ENCODE results near the gene CLDN19.
"Not testable (repeated sequence)": the region's sequence is repeated elsewhere in the genome, so short reads cannot be mapped to it uniquely, and the experiment has no call there.

CLDN19 gene

DNA sequence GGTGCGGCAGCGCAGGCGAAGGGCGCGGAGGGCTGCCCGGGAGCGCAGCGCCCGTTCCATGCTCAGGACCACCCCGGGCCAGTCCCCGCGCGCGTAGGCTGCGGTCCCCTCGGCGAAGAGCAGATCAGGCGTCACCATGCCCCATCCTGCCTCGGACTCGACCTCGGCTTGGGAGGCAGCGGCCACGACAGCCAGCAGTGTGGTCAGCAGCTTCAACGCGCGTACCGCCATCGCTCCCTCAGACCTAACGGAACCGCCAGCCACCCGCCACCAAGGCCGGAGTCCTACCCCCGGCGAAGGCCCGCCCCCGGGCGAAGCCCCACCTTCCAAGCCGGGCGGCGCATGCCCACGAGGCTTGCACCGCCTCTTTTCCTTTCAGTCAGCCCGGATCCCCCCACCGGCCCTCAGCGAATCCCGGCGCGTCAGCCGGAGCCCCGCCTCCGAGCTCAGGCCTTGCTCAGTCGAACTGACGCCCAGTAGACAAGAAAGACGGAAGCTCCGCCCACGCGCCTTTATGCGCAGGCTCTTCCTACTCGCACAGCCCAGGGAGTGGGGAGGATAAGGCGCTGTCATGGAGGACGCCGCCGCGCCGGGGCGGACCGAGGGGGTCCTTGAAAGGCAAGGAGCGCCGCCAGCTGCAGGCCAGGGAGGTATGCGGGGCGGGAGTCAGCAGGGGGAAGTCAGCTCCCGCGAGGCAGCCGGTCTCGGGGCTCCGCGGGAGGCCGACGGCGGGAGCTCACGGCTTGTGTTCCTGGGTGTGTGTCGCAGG is 26.9 kb upstream of the CLDN19 start, which contains the start of the genes C1orf50 and P3H1:
Gene C1orf50, plus strand, starts transcription at position 509 of the 769 bp plus-strand sequence. Its CDS starts 63 bp downstream, at position 572.
Gene P3H1, minus strand, starts transcription at position 288 of the 769 bp plus-strand sequence. Its CDS starts 57 bp downstream, at position 231.
- Mint-ChIP-seq H3K4me1 (peaks cover 34% of the 10 kb centered on the region), H3K9me3 (no peaks in the 10 kb centered on the region), H3K36me3 (peaks cover 8% of the 10 kb centered on the region), H3K27ac (peak within 1 kb of the TSS; percentile 91), H3K4me3 (peak within 1 kb of the TSS; percentile 97), H3K27me3 (no peaks in the 10 kb centered on the region)

DNA sequence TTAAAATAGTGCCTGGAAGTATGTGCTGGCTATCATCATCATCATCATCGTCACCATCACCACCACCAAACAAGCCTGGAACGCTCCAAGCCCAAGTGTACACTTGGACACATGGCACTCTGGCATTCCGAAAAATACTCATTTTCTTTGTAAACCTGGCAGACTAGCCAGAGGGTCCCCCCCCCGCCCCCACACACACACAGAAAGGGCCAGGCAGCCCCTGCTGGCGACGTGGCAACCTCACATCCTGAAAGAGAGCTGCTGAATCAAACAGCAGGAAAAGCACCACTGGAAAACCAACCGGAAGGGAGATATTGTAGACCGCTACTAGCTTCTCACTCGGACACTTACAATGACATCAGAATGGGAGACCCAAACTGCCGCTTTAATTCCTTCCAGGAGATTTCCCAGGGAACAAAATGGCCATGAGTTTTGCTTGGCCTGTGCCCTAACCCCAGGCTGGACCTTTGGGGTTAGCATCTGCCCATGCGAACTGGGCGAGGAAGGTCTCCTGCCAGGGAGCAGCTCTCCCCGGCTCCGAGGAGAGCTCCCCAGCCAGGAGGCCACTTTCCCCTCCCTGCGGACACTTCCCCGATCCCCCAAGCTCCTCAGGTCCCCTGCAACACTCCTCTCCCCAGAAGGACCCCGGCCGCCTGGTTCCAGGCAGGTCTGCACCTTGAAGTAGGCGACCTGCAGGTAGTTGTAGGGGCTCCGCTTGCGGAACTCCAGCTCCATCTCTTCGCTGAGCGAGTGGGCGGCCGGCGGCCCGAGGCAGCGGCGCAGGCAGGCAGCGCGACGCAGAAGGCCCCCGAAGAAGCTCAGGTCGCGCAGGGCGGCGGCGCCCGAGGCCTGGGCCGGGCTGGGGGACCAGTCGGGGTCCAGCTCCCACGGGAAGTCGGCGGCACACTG is 26.1 kb upstream of the CLDN19 start:
- H3K36me3 Mint-ChIP-seq, result peaks cover 8% of the 10 kb centered on the region
- H3K27ac Mint-ChIP-seq, result no peak overlapping the region

DNA sequence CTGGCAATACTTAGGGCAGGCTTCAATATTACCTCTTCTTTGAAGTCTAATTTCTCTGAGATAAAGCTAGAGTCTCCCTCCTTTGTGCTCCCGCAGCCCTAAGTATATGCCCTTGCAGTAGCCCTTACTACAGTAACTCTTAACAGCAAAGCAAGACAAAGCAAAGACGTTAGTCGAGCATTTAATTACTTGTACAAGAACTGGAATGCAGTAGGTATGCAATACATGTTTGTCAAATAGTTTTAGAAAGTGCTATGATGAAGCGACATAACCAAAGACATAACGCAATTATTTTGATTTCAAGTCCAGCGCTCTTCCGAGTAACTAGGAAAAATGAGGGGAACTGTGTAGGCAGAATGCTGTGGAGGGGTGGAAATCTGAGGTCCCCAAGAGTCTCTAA is 25.2 kb upstream of the CLDN19 start:
- no peaks in the 10 kb centered on the region for H3K9me3 Mint-ChIP-seq
- H3K4me1 Mint-ChIP-seq, result peaks cover 24% of the 10 kb centered on the region
- peaks cover 3% of the 10 kb centered on the region for H3K36me3 Mint-ChIP-seq
- no peak overlapping the region for H3K4me3 Mint-ChIP-seq
- H3K27ac Mint-ChIP-seq, result no peak overlapping the region
- no peaks in the 10 kb centered on the region for H3K27me3 Mint-ChIP-seq

More for the DNA sequence above, 26.1 kb upstream of the CLDN19 start:
- no peaks in the 10 kb centered on the region for H3K27me3 Mint-ChIP-seq
- no peak overlapping the region for H3K4me3 Mint-ChIP-seq
- H3K4me1 Mint-ChIP-seq, result peaks cover 32% of the 10 kb centered on the region
- no peaks in the 10 kb centered on the region for H3K9me3 Mint-ChIP-seq

DNA sequence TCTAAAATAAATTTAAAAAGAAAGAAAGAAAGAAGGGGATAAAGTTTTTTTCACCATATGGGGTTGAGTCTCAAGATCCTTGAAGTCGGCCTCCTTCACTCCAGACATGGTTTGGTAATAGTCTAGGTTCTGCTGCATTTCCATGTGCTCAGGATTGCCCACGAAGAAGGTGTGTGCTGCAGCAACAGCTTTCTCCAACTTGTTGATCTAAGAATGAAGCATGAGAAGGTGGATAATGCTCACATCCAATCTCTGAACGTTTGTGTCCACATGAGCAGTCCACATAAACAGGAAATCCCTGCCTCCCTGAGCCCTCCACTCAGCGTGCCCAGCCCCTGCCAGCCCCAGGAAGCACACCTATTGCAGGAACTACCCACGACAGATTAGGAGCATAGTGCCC is 22.2 kb upstream of the CLDN19 start:
- no peaks in the 10 kb centered on the region for H3K9me3 Mint-ChIP-seq
- no peaks in the 10 kb centered on the region for H3K36me3 Mint-ChIP-seq
- no peak overlapping the region for H3K27ac Mint-ChIP-seq
- peaks cover 4% of the 10 kb centered on the region for H3K4me1 Mint-ChIP-seq
- no peaks in the 10 kb centered on the region for H3K27me3 Mint-ChIP-seq
- no peak overlapping the region for H3K4me3 Mint-ChIP-seq

DNA sequence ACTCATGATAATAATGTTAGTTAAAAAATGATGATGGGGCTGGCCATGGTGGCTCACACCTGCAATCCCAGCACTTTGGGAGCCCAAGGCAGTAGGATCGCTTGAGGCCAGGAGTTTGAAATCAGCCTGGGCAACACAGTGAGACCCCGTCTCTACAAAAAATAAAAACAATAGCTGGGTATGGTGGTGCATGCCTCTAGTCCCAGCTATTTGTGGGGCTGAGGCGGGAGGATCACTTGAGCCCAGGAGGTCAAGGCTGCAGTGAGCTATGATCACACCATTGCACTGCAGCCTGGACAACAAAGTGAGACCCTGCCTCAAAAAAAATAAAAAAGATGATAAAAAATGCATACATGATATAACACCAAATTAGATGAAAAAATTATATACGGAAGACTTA is 21.5 kb upstream of the CLDN19 start:
- Mint-ChIP-seq H3K4me1 (peaks cover 7% of the 10 kb centered on the region), H3K27me3 (no peaks in the 10 kb centered on the region), H3K4me3 (no peak overlapping the region)

DNA sequence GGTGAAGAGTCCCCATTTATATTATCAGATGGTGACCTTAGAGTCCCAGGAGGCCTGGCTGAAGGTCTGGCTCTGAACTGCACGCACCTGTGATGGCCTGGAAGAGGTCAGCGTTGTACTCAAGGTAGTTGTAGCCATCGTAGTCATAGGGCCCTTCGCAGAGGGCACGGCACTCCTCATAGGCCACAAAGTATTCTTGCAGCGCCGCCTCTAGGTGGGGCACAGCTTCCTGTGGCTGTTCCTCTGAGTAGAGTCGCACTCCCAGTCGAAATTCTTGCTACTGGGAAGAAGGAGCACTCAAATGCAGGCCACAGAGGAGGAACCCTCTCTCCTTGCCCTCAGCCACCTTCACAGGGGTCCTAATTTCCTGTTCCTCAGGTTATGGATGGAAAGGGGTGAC is 19.1 kb upstream of the CLDN19 start:
- no peak overlapping the region for H3K27ac Mint-ChIP-seq
- H3K9me3 Mint-ChIP-seq, result no peaks in the 10 kb centered on the region
- H3K36me3 Mint-ChIP-seq, result peaks cover 12% of the 10 kb centered on the region
- H3K4me1 Mint-ChIP-seq, result peaks cover 7% of the 10 kb centered on the region
- no peak overlapping the region for H3K4me3 Mint-ChIP-seq
- H3K27me3 Mint-ChIP-seq, result no peaks in the 10 kb centered on the region

More for the DNA sequence above, 21.5 kb upstream of the CLDN19 start:
- H3K36me3 Mint-ChIP-seq, result peaks cover 4% of the 10 kb centered on the region
- no peak overlapping the region for H3K27ac Mint-ChIP-seq
- no peaks in the 10 kb centered on the region for H3K9me3 Mint-ChIP-seq

DNA sequence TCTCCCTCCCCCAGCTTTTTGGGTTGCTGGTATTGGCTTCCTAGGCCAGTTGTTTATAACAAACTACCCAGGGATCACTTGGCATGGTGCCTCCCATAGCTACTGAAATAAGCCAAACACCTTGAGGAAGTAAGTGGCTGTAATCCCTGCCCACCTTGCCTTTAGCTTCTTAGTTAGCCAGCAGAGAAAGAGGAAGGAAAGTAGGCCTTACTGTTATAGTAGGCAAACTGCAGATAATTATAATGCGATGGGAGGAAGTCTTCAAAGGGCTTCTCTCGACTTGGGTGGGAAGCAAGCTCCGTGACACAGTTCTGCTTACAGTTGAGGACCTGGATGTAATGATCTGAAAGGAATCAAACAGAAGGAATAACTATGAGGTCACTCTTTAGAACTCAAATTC is 18.6 kb upstream of the CLDN19 start:
- no peaks in the 10 kb centered on the region for H3K9me3 Mint-ChIP-seq
- no peak overlapping the region for H3K4me3 Mint-ChIP-seq
- peaks cover 15% of the 10 kb centered on the region for H3K36me3 Mint-ChIP-seq
- H3K27ac Mint-ChIP-seq, result no peak overlapping the region
- H3K4me1 Mint-ChIP-seq, result peaks cover 7% of the 10 kb centered on the region
- no peaks in the 10 kb centered on the region for H3K27me3 Mint-ChIP-seq

DNA sequence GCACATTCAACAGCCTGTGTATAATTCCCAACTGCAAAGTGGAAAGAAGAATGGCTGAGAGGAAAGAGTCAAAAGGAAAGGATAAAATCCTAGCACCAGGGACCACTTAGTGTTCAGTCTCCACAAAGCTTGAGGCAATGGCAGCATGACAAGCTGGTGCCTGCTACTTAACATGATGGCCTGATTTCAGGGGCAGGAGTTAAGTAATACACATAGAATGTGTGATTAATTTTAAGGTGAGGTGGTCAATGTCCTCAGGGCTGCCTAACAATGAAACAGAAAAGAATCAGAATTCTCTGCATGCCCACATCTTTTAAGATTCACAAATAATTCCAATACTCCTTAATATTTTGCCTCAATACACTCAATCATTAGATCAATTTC is 17.8 kb upstream of the CLDN19 start:
- Mint-ChIP-seq H3K27ac (no peak overlapping the region), H3K4me3 (no peak overlapping the region), H3K27me3 (no peaks in the 10 kb centered on the region), H3K9me3 (no peaks in the 10 kb centered on the region), H3K4me1 (peaks cover 7% of the 10 kb centered on the region), H3K36me3 (peaks cover 18% of the 10 kb centered on the region)

DNA sequence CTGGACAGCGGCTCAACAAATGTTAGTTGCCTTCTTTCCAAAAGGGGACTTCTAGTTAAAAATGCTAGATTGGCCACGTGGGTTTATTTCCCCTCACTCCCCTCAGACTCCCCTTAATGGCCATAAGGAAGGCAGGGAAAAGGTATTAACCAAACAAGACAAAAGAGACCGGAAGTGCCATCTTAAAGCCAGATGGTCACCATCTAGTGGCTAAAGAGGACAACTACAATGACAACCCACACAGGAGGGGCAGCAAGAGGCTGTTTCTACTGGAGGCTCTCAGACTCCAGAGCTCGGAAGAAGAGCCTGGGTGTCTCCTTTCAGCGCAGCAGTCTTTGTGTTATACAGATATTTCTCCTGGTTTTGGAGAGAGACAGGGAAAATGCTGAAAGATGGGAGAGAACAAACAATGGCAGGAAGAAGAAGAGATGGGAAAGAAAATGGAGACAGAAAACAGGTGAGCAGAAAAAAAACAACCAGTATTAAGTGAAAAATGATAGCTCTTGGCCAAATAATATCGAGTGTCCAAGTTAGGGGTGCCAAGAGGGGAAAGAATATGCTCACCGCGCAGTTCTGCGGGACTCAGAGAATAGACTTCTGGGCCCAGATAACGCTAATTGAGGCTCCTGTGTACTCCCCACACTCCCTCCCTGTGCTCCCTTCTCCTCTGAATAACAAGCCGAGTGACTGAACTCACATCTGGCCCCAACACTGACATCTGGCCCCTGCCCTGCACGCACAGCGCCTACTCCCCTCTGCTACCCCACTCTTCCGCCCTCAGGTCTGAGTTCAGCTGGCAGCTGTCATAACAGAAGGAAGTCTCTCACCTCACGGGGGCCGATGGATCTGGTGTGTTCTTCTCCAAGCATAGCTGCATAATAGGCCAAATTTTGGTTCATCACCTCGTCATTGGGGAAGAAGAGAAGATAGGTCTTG is 17.2 kb upstream of the CLDN19 start:
- Mint-ChIP-seq H3K9me3 (no peaks in the 10 kb centered on the region), H3K36me3 (peaks cover 21% of the 10 kb centered on the region), H3K4me3 (no peak overlapping the region), H3K27ac (peak overlapping the region; percentile 59), H3K4me1 (peaks cover 4% of the 10 kb centered on the region), H3K27me3 (no peaks in the 10 kb centered on the region)

DNA sequence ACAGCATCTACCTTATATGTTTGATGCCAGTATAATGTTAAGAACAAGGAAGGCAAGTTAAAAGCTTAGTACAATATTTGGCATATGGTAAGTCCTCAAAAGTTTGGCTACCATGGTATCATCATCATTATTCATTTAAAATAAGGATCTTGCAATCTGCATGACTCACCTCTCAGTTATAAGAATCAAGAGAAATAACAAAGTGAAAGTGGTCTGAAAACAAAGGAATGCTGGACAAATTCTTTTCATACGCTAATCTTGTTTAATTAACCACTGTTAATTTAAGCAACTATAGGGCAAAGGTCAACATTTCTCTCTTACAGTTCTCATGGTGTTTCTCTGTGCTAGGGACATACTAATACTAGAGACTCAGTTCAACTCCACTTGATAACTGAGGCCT is 13.0 kb upstream of the CLDN19 start:
- Mint-ChIP-seq H3K9me3 (no peaks in the 10 kb centered on the region), H3K4me3 (no peak overlapping the region), H3K36me3 (peaks cover 36% of the 10 kb centered on the region), H3K4me1 (peaks cover 4% of the 10 kb centered on the region), H3K27ac (no peak overlapping the region), H3K27me3 (no peaks in the 10 kb centered on the region)

DNA sequence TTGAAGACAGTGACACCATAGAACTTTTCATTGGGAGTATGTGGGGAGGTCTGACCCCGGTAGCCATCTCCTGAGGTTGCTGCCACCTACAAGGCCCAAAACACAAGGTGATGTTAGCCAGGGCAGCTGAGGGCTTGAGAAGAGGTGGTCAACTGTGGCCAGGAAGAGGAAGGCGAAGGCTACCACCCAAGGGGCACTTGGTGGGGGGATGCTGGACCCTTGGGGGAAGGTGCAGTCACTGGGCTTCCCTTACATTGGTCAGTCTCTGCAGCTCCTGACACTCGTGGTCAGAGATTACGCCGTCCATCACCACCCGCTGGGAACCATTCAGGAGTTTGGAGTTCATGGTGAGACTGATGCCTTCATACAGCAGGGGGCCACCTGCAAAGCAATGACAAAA is 12.2 kb upstream of the CLDN19 start:
- no peaks in the 10 kb centered on the region for H3K27me3 Mint-ChIP-seq
- no peaks in the 10 kb centered on the region for H3K9me3 Mint-ChIP-seq
- H3K4me1 Mint-ChIP-seq, result peaks cover 4% of the 10 kb centered on the region
- H3K27ac Mint-ChIP-seq, result no peak overlapping the region
- H3K4me3 Mint-ChIP-seq, result no peak overlapping the region
- H3K36me3 Mint-ChIP-seq, result peaks cover 36% of the 10 kb centered on the region

DNA sequence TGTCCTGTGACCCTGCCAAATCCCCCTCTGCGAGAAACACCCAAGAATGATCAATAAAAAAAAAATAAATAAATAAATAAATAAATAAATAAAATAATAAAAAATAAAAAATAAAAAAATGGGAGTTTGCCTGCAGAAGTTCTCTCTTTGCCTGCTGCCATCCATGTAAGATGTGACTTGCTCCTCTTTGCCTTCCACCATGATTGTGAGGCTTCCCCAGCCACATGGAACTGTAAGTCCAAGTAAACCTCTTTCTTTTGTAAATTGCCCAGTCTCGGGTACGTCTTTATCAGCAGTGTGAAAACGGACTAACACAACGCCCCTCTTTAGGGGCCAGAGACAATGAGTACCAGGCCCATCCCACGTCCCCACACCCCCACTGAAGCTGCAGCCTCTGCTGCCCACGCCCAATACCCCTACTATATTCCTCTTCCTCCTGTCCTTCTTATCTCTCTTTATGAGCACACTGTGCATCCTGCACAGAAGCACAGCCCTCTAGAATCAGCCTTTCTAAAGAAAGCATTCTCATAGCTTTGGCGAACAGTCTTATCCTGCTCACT is 11.6 kb upstream of the CLDN19 start:
- H3K36me3 Mint-ChIP-seq, result peaks cover 32% of the 10 kb centered on the region
- H3K4me1 Mint-ChIP-seq, H3K9me3 Mint-ChIP-seq, H3K4me3 Mint-ChIP-seq, H3K27me3 Mint-ChIP-seq, H3K27ac Mint-ChIP-seq: not testable (repeated sequence)

DNA sequence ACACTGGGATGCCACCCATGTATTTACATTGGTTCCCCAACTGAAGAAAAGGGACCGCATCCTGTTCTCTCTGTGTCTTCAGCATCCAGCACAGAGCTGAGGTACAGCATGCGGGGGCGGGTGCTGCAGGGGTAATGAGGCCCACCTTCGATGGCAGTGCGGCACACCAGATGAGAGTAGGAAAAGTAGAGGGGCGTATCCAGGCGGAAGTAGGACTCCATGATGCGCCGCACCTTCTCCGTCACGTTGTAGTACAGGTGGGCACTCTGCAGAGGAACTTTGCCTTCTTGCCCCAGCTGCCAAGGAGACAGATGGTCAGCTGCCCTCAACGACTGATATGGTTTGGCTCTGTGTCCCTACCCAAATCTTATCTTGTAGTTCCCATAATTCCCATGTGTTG is 10.0 kb upstream of the CLDN19 start:
- peaks cover 25% of the 10 kb centered on the region for H3K36me3 Mint-ChIP-seq
- no peaks in the 10 kb centered on the region for H3K9me3 Mint-ChIP-seq
- no peak overlapping the region for H3K27ac Mint-ChIP-seq
- H3K27me3 Mint-ChIP-seq, result no peaks in the 10 kb centered on the region
- H3K4me1 Mint-ChIP-seq, result no peaks in the 10 kb centered on the region
- no peak overlapping the region for H3K4me3 Mint-ChIP-seq

DNA sequence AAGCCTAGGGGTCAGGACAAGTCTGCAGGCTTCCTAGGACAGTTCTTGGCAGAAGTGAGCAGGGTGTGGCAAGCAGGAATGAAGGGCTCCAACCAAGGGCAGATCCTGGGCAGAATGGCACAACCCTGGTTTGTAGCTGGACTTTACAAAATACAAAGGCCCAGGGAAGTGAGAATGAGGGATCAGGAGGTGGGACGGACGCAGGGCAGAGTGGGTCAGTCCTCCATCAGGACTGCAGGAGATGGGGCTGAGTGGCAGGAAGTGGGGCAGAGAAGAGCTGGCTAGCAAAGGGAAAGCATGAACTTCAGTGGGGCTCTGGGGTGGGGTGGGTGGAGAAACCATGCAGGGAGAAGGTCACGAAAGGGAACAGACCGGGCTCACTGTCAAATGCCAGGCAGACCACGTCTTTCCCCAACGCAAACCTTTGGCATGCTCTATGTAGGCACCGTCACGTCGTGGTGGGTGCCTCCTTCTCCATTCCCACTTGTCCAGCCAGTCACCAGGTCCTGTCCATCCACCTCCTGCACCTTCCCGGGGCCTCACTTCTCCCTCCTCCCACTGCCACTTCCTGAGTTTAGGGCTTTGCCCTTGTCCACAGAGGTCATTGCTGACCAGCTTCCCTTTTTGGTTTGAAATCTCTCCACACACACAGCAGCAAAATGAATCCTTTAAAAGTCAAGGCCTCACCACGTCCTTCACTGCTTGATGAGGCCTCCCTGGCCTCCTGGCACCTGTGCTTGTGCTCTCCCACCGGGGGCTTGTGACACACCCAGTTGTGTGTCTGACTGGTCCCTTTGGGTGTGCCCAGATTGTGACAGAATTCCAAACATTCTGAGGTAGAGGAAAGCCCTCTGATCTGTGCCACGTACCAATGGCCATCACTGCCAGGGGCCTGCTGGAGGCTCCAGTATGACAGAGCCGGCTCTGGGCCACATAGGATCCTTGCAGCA is 8.7 kb upstream of the CLDN19 start:
- Mint-ChIP-seq H3K9me3 (no peaks in the 10 kb centered on the region), H3K4me3 (no peak overlapping the region), H3K4me1 (no peaks in the 10 kb centered on the region), H3K36me3 (peaks cover 20% of the 10 kb centered on the region), H3K27me3 (no peaks in the 10 kb centered on the region), H3K27ac (no peak overlapping the region)
